ENCODE data around the gene PDZD2. TPM values are rescaled to one million over a fixed set of nuclear protein-coding genes. Genes with fewer than 3 reads are reported as not detected.

PDZD2 gene
- total RNA-seq, 4 donors from 2014 or later, result 10.2 to 15.0 (median 12.2) TPM

- Histone ChIP-seq H3K27me3 (no peaks in the 10 kb centered on the region), H3K9me3 (no peaks in the 10 kb centered on the region), H3K4me1 (peaks cover 51 to 92% (median 75%) of the 10 kb centered on the region in 4 donors), H3K4me3 (no peak overlapping the region), H3K36me3 (no peaks in the 10 kb centered on the region), H3K27ac (replicated peaks in 1 of 4) (no peak overlapping the region)
- WGBS, result 95% methylated on average over 1 of the region's 1 CpG
- DNase-seq (ENCODE audit: extremely low spot score), result no peak
- intact Hi-C loops (cut with DNase I), result no loop called here
- TF ChIP-seq CTCF (IDR thresholded peaks at IDR 0.05), result no peak
- no peak for TF ChIP-seq EP300 (IDR thresholded peaks at IDR 0.05)
- TF ChIP-seq POLR2AphosphoS5 (IDR thresholded peaks at IDR 0.05), result no peak
- no peak for TF ChIP-seq POLR2A (IDR thresholded peaks at IDR 0.05; ENCODE audit: low read depth)
These were observed 521.3 kb downstream of the PDZD2 start for GRCh38 chr5:32160228-32160627.

Small RNA genes lying within 50 kb of the gene (small RNA-seq; reads per million reads assigned to genes)
- gene AC025458.1, result 0 reads per million in 3 donors
- gene MIR4279, result 0 reads per million in 3 donors
- gene RF00019, result 0 reads per million in 3 donors
- gene RNU6-358P, result 0 reads per million in 3 donors
- gene RNU6-363P, result 0 reads per million in 3 donors
- 0 reads per million in 3 donors for gene RNU6-760P

Other genes starting within 250 kb of the PDZD2 start
- gene DROSHA, start 107.0 kb upstream of the PDZD2 start, total RNA-seq, result 10 to 100 TPM; 27.5 to 47.0 (median 36.6) TPM
- gene C5orf22, start 106.8 kb upstream of the PDZD2 start, total RNA-seq, result 10 to 100 TPM; 11.2 to 21.8 (median 17.0) TPM

Data from esophagus muscularis mucosa (tissue), 4 donors.